Upper lobe of left lung (tissue), 4 donors: ENCODE measurements around the gene NOS1AP.

ENCODE experiments used
- POLR2A ChIP-seq, 4 donors: fragments of 450-650 bp; IDR thresholded peaks; one replicate each; pipeline ENCODE4 v1.5.1; 2016 to 2017; ENCODE audit warnings: antibody characterized with exemption in 4 of 4, mild to moderate bottlenecking in 2 of 4
- TF ChIP-seq, protein P1 (sequence below), 6 experiments: fragments of 450-650 bp in 4 of 6; fragments of 200-600 bp in 2 of 6; sonication (generic) in 2 of 6; IDR thresholded peaks; one replicate each; pipeline ENCODE4 v1.5.1; 2016 to 2019; ENCODE audit warnings: antibody characterized with exemption in 6 of 6

DNA sequence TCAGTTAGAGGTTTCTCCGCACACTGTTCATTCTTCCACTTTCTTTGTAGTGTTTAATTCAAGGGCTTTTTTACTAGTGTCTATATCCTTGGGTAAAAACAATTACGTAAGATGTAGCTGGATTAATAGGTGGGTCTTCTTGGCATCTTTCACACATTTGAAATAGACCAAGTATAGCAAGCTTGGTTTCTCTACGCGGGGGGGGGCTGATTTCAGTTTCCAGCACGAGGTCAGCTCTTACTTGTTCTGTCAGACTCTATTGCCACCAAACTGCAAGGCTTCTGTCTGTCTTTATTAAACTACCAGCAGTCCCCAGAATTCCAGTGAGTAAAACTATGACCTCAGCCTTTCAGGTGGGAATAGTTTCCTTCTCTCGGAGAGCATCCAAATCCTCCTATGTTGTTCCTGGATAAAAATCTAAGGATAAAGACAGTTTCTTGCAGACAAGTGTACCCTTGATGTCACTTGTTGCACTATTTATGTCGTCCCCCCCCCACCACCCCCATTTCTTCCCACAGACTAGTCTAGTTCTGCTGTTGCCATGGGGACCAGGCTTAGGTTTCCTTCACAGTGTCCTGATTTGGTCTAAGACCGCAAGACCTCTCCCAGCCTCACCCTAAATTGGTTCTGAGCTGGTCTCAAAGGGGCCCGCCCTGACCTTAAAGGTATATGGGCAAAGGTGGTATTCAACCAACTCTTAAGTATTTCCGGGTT, 290.2 kb downstream of the NOS1AP start:
- TF ChIP-seq, protein P1, sequence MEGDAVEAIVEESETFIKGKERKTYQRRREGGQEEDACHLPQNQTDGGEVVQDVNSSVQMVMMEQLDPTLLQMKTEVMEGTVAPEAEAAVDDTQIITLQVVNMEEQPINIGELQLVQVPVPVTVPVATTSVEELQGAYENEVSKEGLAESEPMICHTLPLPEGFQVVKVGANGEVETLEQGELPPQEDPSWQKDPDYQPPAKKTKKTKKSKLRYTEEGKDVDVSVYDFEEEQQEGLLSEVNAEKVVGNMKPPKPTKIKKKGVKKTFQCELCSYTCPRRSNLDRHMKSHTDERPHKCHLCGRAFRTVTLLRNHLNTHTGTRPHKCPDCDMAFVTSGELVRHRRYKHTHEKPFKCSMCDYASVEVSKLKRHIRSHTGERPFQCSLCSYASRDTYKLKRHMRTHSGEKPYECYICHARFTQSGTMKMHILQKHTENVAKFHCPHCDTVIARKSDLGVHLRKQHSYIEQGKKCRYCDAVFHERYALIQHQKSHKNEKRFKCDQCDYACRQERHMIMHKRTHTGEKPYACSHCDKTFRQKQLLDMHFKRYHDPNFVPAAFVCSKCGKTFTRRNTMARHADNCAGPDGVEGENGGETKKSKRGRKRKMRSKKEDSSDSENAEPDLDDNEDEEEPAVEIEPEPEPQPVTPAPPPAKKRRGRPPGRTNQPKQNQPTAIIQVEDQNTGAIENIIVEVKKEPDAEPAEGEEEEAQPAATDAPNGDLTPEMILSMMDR (IDR thresholded peaks at IDR 0.05) = no peak
- no peak for TF ChIP-seq POLR2A (IDR thresholded peaks at IDR 0.05)
